Lower leg skin (tissue), 3 donors: Measurements from ENCODE around the gene PIF1.

Experiments used
- CTCF ChIP-seq, 3 donors: fragments of 450-650 bp; IDR thresholded peaks; one replicate each; pipeline ENCODE4 v1.5.1; 2016; ENCODE audit warnings: antibody characterized with exemption in 3 of 3, mild to moderate bottlenecking in 3 of 3, moderate library complexity in 2 of 3
- POLR2A ChIP-seq, 2 donors: fragments of 450-650 bp; IDR thresholded peaks; one replicate each; pipeline ENCODE4 v1.6.1; 2016 to 2017; ENCODE audit warnings: antibody characterized with exemption in 2 of 2, mild to moderate bottlenecking in 1 of 2, moderate library complexity in 1 of 2

GRCh38 chr15:64847016-64847415 is 21.6 kb upstream of the PIF1 start:
- TF ChIP-seq CTCF (IDR thresholded peaks at IDR 0.05): no peak
- no peak for TF ChIP-seq POLR2A (IDR thresholded peaks at IDR 0.05)
